GM12878 (cell line): Measurements from ENCODE around the gene PPFIBP1. TPM values are rescaled to one million over a fixed set of nuclear protein-coding genes. Genes with fewer than 3 reads are reported as not detected.
A peak's percentile ranks its signal among the peaks of the same experiment; 100 is the strongest.

Experiments used
- BHLHE40 ChIP-seq, 2 experiments: fragments of 450-650 bp in 1 of 2; IDR thresholded peaks; 2 replicates each; pipeline ENCODE4 v1.6.1; 2011 to 2017; ENCODE audit warnings: low read depth in 2 of 2, borderline replicate concordance in 1 of 2, improper control_type of control experiment in 1 of 2, low read length in 1 of 2, mild to moderate bottlenecking in 1 of 2
- CHD1 ChIP-seq: IDR thresholded peaks from 2 replicates; pipeline ENCODE4 v1.6.1; 2012; ENCODE audit warnings: low read depth, low read length, improper control_type of control experiment
- CREB1 ChIP-seq: IDR thresholded peaks from 2 replicates; pipeline ENCODE4 v1.6.1; 2012; ENCODE audit warnings: low read depth, mild to moderate bottlenecking, inconsistent platforms
- CREM ChIP-seq: IDR thresholded peaks from 2 replicates; pipeline ENCODE4 v1.6.1; 2014; ENCODE audit warnings: antibody characterized with exemption, low read depth
- FOS ChIP-seq: IDR thresholded peaks from 3 replicates; pipeline ENCODE4 v1.6.1; 2011; ENCODE audit warnings: borderline replicate concordance; ENCODE audit not compliant: insufficient read length; ENCODE audit errors: extremely low read depth
- HCFC1 ChIP-seq: fragments of 150-350 bp; IDR thresholded peaks from 2 replicates; pipeline ENCODE4 v1.6.1; 2014; ENCODE audit warnings: low read length
- IKZF1 ChIP-seq: fragments of 450-650 bp; conservative IDR thresholded peaks from 2 replicates; pipeline ENCODE4 v1.6.1; 2017; ENCODE audit warnings: antibody characterized with exemption, mild to moderate bottlenecking
- LARP7 ChIP-seq: fragments of 450-650 bp; IDR thresholded peaks from 2 replicates; pipeline ENCODE4 v1.6.1; 2017; ENCODE audit warnings: mild to moderate bottlenecking
- MEF2A ChIP-seq: IDR thresholded peaks from 2 replicates; pipeline ENCODE4 v1.6.1; 2011; ENCODE audit warnings: low read depth, mild to moderate bottlenecking, low read length, moderate library complexity; ENCODE audit not compliant: insufficient read depth
- NFYA ChIP-seq: IDR thresholded peaks from 2 replicates; pipeline ENCODE4 v1.6.1; 2011; ENCODE audit warnings: low read depth, mild to moderate bottlenecking, low read length, improper control_type of control experiment, borderline replicate concordance
- NFYB ChIP-seq: IDR thresholded peaks from 2 replicates; pipeline ENCODE4 v1.6.1; 2011; ENCODE audit warnings: low read depth, mild to moderate bottlenecking, low read length, improper control_type of control experiment, moderate library complexity; ENCODE audit not compliant: insufficient read depth
- PAX5 ChIP-seq: IDR thresholded peaks from 2 replicates; pipeline ENCODE4 v1.6.1; 2011; ENCODE audit warnings: low read depth, low read length, borderline replicate concordance
- POLR2A ChIP-seq: IDR thresholded peaks from 2 replicates; pipeline ENCODE4 v1.6.1; 2011; ENCODE audit warnings: low read depth, mild to moderate bottlenecking, low read length
- POLR2AphosphoS5 ChIP-seq: IDR thresholded peaks from 2 replicates; pipeline ENCODE4 v1.6.1; 2011; ENCODE audit warnings: mild to moderate bottlenecking, low read length, inconsistent platforms
- RAD21 ChIP-seq: IDR thresholded peaks from 2 replicates; pipeline ENCODE4 v1.6.1; 2011; ENCODE audit warnings: mild to moderate bottlenecking, low read depth, low read length, moderate library complexity; ENCODE audit not compliant: insufficient read depth
- SREBF1 ChIP-seq: IDR thresholded peaks from 2 replicates; pipeline ENCODE4 v1.6.1; 2012; ENCODE audit warnings: mild to moderate bottlenecking, low read length
- TAF1 ChIP-seq: IDR thresholded peaks from 2 replicates; pipeline ENCODE4 v1.6.1; 2011; ENCODE audit warnings: mild to moderate bottlenecking, low read depth, low read length, borderline replicate concordance
- polyA plus RNA-seq, 11 experiments: library from polyadenylated mRNA; depleted of rRNA in 4 of 11; unstranded in 6 of 11; stranded (reverse) in 5 of 11; fragments of >200 nt; fragmentation: Nextera tagmentation in 4 of 11; fragmentation: Illumina TruSeq in 1 of 11; extraction: Ambion mirVana in 4 of 11; extraction: Trizol in 1 of 11; gene quantifications; 1 replicate in 1 of 11; 2 replicates in 10 of 11; pipeline versions ENCODE4 v1.2.1 to v1.2.3, GENCODE V29; 2011 to 2016; ENCODE audit warnings: inconsistent platforms in 2 of 11, missing spikeins in 2 of 11, low read depth in 1 of 11
- total RNA-seq, 4 experiments: library from RNA; depleted of rRNA in 3 of 4; stranded (reverse); fragments of >200 nt in 3 of 4; fragmentation: Illumina TruSeq in 1 of 4; extraction: Trizol in 1 of 4; gene quantifications; 2 replicates each; pipeline versions ENCODE4 v1.2.1 to v1.2.3, GENCODE V29; 2013 to 2021
- TF ChIP-seq, protein P1 (sequence below): IDR thresholded peaks from 2 replicates; pipeline ENCODE4 v1.6.1; 2012; ENCODE audit warnings: low read depth, low read length, improper control_type of control experiment
- TF ChIP-seq, protein P2 (sequence below): IDR thresholded peaks from 2 replicates; pipeline ENCODE4 v1.6.1; 2012; ENCODE audit warnings: low read depth, low read length, improper control_type of control experiment
- TF ChIP-seq, protein P3 (sequence below): fragments of 450-650 bp; IDR thresholded peaks from 2 replicates; pipeline ENCODE4 v1.6.1; 2016; ENCODE audit warnings: mild to moderate bottlenecking, moderate library complexity, borderline replicate concordance
- TF ChIP-seq, protein P4 (sequence below): fragments of 450-650 bp; IDR thresholded peaks from 2 replicates; pipeline ENCODE4 v1.6.1; 2014; ENCODE audit warnings: mild to moderate bottlenecking
- TF ChIP-seq, protein P5 (sequence below): IDR thresholded peaks from 2 replicates; pipeline ENCODE4 v1.6.1; 2012; ENCODE audit warnings: low read length, inconsistent platforms

PPFIBP1 gene
- total and polyA plus RNA-seq, 10 of the 15 experiments (the other 5 are each of a cell fraction or from before 2014, with no cell fraction given), result 0.47 to 7.8 (median 3.6) TPM

DNA sequence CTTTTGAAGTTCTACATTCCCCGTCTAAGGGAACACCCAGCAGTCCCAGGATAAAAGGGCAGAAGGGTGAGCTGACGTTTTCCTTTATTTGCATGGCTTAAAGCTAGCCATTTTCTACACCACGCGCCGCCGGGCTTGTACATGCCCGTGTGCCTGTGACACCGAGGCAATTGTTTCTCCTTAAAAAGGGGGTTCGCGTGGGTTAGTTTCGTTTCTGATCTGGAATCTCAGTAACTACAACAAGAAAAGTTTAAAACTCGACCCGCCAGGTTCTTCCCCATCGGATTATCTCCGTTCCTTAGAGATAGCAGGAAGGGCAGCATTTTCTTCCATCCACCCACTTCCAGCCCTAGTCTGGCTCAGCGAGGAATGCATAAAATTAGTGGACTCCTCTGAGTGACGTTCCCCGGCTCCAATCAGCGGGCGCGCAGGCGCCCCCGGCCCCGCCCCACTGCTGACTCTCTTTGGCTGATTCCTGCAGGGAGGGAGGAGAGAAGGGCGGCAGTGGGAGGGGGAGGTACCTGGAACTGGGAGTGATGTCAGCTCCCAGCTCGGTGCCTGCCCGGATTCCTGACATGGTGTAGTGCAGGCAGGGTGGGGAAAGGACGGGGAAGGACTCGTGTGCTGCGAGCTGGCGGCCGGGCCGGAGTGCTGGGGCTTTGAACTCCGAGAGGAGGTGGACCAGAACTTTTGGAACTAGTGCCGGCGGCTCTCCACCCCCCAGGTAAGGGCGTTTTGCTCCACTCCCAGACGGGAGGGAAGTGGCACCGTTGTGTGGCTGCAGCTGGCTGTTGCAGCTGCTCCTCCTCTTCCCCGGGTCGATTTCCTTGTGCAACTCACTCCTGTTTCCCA, at the start of gene PPFIBP1 (continued):
- TF ChIP-seq MEF2A (0 out of 2 replicates have a peak, but pooled peaks have one; percentile 23), NFYB (peak; percentile 95), BHLHE40 (IDR thresholded peaks at IDR 0.05; ENCODE audit: borderline replicate concordance in 1 of 2, low read depth in 2 of 2, low read length in 1 of 2) (peak in 1 of 2 experiments; percentile 21; a peak in 1 of 4 replicates), SREBF1 (no peak), IKZF1 (peak; percentile 93), NFYA (peak; percentile 77), LARP7 (peak; percentile 54; the same call in 1 of the 2 replicates), TAF1 (peak; percentile 41; the same call in 1 of the 2 replicates), CREB1 (peak; percentile 69), PAX5 (peak; percentile 58; the same call in 1 of the 2 replicates), POLR2A (peak; percentile 80), RAD21 (peak; percentile 43), HCFC1 (no peak), CHD1 (no peak), CREM (peak; percentile 64), FOS (peak; percentile 59), POLR2AphosphoS5 (peak; percentile 77)
- TF ChIP-seq, protein P1, sequence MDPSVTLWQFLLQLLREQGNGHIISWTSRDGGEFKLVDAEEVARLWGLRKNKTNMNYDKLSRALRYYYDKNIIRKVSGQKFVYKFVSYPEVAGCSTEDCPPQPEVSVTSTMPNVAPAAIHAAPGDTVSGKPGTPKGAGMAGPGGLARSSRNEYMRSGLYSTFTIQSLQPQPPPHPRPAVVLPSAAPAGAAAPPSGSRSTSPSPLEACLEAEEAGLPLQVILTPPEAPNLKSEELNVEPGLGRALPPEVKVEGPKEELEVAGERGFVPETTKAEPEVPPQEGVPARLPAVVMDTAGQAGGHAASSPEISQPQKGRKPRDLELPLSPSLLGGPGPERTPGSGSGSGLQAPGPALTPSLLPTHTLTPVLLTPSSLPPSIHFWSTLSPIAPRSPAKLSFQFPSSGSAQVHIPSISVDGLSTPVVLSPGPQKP, result no peak
- TF ChIP-seq, protein P2, sequence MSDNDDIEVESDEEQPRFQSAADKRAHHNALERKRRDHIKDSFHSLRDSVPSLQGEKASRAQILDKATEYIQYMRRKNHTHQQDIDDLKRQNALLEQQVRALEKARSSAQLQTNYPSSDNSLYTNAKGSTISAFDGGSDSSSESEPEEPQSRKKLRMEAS, result 0 out of 2 replicates have a peak, but pooled peaks have one; percentile 40
- TF ChIP-seq, protein P3, sequence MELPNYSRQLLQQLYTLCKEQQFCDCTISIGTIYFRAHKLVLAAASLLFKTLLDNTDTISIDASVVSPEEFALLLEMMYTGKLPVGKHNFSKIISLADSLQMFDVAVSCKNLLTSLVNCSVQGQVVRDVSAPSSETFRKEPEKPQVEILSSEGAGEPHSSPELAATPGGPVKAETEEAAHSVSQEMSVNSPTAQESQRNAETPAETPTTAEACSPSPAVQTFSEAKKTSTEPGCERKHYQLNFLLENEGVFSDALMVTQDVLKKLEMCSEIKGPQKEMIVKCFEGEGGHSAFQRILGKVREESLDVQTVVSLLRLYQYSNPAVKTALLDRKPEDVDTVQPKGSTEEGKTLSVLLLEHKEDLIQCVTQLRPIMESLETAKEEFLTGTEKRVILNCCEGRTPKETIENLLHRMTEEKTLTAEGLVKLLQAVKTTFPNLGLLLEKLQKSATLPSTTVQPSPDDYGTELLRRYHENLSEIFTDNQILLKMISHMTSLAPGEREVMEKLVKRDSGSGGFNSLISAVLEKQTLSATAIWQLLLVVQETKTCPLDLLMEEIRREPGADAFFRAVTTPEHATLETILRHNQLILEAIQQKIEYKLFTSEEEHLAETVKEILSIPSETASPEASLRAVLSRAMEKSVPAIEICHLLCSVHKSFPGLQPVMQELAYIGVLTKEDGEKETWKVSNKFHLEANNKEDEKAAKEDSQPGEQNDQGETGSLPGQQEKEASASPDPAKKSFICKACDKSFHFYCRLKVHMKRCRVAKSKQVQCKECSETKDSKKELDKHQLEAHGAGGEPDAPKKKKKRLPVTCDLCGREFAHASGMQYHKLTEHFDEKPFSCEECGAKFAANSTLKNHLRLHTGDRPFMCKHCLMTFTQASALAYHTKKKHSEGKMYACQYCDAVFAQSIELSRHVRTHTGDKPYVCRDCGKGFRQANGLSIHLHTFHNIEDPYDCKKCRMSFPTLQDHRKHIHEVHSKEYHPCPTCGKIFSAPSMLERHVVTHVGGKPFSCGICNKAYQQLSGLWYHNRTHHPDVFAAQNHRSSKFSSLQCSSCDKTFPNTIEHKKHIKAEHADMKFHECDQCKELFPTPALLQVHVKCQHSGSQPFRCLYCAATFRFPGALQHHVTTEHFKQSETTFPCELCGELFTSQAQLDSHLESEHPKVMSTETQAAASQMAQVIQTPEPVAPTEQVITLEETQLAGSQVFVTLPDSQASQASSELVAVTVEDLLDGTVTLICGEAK, result no peak
- TF ChIP-seq, protein P4, sequence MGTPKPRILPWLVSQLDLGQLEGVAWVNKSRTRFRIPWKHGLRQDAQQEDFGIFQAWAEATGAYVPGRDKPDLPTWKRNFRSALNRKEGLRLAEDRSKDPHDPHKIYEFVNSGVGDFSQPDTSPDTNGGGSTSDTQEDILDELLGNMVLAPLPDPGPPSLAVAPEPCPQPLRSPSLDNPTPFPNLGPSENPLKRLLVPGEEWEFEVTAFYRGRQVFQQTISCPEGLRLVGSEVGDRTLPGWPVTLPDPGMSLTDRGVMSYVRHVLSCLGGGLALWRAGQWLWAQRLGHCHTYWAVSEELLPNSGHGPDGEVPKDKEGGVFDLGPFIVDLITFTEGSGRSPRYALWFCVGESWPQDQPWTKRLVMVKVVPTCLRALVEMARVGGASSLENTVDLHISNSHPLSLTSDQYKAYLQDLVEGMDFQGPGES, result peak; percentile 76; the same call in 1 of the 2 replicates
- TF ChIP-seq, protein P5, sequence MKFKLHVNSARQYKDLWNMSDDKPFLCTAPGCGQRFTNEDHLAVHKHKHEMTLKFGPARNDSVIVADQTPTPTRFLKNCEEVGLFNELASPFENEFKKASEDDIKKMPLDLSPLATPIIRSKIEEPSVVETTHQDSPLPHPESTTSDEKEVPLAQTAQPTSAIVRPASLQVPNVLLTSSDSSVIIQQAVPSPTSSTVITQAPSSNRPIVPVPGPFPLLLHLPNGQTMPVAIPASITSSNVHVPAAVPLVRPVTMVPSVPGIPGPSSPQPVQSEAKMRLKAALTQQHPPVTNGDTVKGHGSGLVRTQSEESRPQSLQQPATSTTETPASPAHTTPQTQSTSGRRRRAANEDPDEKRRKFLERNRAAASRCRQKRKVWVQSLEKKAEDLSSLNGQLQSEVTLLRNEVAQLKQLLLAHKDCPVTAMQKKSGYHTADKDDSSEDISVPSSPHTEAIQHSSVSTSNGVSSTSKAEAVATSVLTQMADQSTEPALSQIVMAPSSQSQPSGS, result peak; percentile 67; the same call in 1 of the 2 replicates
